ENCODE data around the gene CBFA2T2. TPM values are rescaled to one million over a fixed set of nuclear protein-coding genes. Genes with fewer than 3 reads are reported as not detected.

CBFA2T2 gene
- total RNA-seq, 1 donor, result 11.2 TPM

DNA sequence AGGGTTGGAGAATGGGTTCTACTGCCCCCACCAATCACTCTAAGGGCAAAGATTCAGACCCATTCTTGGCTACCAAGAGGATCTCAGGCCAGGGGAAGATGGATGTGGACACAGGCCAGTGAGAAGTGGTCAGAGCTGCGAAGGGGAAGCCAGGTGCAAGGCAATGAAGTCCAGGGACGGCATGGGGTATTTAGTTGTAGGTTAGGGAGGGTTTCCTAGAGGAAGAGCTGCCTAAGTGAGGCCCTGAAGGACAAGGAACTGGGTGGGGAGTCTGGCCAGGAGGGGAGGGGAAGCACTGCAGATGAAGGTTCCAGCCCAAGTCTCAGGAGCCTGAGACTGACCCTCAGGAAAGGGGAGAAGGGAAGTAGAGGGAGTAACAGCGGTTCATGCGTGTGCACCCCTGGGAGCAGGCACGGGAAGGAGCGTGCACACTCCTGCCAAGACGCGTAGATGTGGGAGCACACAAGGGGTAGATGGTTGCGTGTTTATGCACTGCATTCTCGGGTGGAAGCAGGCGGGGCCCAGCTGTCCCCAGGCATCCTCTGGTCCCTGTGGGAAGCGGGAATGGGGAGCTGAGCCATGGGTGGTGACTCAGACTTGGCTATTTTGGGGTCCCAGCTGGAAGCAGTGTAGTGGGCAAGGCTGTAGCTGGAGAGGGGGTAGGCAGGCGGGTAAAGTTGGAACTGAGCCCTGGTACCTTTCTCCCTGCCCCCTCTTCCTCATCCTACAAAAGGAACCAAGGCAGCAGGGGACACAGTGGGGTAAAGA is 180.2 kb downstream of the CBFA2T2 start:
- Histone ChIP-seq H4K20me1 (ENCODE audit: insufficient read depth, low read length) (peaks cover 9% of the 10 kb centered on the region), H3K4me1 (ENCODE audit: insufficient read depth, low read length) (peaks cover 34% of the 10 kb centered on the region), H3K4me3 (ENCODE audit: insufficient read depth, low read length) (no peak overlapping the region), H3K9me3 (ENCODE audit: low read depth, low read length) (no peaks in the 10 kb centered on the region), H3K36me3 (ENCODE audit: insufficient read depth, low read length) (peaks cover 20% of the 10 kb centered on the region), H3K79me2 (ENCODE audit: insufficient read depth, low read length) (peaks cover 5% of the 10 kb centered on the region), H3K4me2 (ENCODE audit: insufficient read depth, low read length) (no peak overlapping the region), H3K27ac (ENCODE audit: low read depth, low read length) (no peak overlapping the region), H3K27me3 (ENCODE audit: insufficient read depth, low read length) (no peaks in the 10 kb centered on the region), H2AFZ (ENCODE audit: low read length) (no peak overlapping the region)
- DNase-seq (ENCODE audit: insufficient read length, low spot score, missing footprints), result peak; percentile 63
- TF ChIP-seq, protein P1, sequence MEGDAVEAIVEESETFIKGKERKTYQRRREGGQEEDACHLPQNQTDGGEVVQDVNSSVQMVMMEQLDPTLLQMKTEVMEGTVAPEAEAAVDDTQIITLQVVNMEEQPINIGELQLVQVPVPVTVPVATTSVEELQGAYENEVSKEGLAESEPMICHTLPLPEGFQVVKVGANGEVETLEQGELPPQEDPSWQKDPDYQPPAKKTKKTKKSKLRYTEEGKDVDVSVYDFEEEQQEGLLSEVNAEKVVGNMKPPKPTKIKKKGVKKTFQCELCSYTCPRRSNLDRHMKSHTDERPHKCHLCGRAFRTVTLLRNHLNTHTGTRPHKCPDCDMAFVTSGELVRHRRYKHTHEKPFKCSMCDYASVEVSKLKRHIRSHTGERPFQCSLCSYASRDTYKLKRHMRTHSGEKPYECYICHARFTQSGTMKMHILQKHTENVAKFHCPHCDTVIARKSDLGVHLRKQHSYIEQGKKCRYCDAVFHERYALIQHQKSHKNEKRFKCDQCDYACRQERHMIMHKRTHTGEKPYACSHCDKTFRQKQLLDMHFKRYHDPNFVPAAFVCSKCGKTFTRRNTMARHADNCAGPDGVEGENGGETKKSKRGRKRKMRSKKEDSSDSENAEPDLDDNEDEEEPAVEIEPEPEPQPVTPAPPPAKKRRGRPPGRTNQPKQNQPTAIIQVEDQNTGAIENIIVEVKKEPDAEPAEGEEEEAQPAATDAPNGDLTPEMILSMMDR (IDR thresholded peaks at IDR 0.05; ENCODE audit: extremely low read depth, low read depth, low read length), result no peak

DNA sequence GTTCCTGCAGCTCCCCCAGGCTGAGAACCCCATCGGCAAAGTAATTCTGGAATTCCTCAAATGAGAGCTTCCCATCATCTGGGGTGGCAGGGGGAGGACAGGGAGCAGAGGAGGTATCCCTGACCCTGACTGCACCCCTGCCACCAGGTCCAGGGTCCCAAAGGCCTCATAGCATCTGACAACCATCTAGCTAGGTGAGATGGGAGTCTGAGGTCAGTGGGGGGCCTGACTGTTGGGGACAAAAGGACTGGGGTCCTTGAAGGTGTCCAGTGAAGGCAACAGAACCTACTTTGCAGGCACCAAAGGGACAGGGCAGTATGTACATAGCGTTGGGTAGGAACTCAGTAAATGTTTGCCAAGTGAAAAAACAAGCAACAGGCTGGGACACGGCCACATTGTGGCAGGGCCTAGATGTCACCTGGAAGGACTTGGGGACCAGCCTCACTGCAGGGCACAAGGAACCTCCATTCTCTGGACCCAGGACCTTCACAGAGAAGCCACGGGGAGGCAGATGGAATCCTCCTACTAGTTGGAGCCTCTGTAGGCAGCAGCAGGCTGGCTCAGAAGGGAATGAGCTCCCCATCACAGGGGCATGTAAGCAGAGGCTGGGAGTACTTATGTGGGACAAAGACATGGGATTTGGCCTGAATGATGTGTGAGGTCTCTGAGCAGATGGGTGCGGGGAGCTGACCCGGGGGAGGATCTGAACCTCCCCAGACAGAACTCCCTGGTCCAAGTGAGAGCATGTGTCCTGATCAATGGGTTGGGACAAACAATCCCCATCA is 181.0 kb downstream of the CBFA2T2 start:
- H4K20me1 ChIP-seq (ENCODE audit: insufficient read depth, low read length), result peaks cover 9% of the 10 kb centered on the region
- peak; percentile 74 for DNase-seq (ENCODE audit: insufficient read length, low spot score, missing footprints)
- peaks cover 5% of the 10 kb centered on the region for H3K79me2 ChIP-seq (ENCODE audit: insufficient read depth, low read length)
- no peaks in the 10 kb centered on the region for H3K9me3 ChIP-seq (ENCODE audit: low read depth, low read length)
- H3K27ac ChIP-seq (ENCODE audit: low read depth, low read length), result no peak overlapping the region
- H3K27me3 ChIP-seq (ENCODE audit: insufficient read depth, low read length), result no peaks in the 10 kb centered on the region
- TF ChIP-seq, protein P1 (IDR thresholded peaks at IDR 0.05; ENCODE audit: extremely low read depth, low read depth, low read length), result no peak
- no peak overlapping the region for H2AFZ ChIP-seq (ENCODE audit: low read length)
- H3K36me3 ChIP-seq (ENCODE audit: insufficient read depth, low read length), result peaks cover 20% of the 10 kb centered on the region
- H3K4me1 ChIP-seq (ENCODE audit: insufficient read depth, low read length), result peaks cover 42% of the 10 kb centered on the region
- H3K4me2 ChIP-seq (ENCODE audit: insufficient read depth, low read length), result no peak overlapping the region
- H3K4me3 ChIP-seq (ENCODE audit: insufficient read depth, low read length), result no peak overlapping the region

DNA sequence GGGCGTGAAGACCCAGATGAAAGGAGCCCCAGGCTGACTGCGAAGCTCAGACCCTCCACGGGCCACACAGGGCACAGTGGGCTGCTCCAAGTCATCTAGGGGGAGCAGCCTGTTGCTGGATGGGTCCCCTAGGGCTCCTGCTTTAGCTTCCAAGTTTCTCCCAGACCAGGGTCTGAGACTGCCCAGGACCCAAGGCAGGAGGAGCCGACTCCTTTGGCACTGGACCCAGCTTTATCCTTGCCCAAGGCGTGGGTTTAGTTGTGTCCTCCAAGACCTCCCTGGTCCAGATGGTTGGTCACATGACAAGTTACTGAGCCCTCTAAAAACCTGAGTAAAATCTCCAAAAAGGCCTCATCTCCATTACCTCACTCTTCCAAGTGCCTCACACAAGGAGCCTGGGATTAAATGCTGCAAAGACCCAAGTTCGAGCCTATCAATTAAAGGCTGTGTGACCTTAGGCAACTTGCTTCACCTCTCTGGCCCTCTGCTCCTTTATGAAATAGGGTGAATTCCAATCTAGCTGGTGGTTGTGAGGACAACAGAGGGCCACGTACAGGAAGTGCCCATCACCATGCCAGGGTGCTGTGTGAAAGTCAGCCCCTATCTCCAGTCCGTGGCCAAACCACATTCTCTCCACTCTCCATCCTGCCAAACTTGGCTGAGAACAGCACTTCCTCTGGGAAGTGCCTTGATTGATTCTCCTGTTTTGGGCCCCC is 181.8 kb downstream of the CBFA2T2 start:
- H3K9me3 ChIP-seq (ENCODE audit: low read depth, low read length), result no peaks in the 10 kb centered on the region
- H3K79me2 ChIP-seq (ENCODE audit: insufficient read depth, low read length), result peaks cover 5% of the 10 kb centered on the region
- no peaks in the 10 kb centered on the region for H3K27me3 ChIP-seq (ENCODE audit: insufficient read depth, low read length)
- H3K4me2 ChIP-seq (ENCODE audit: insufficient read depth, low read length), result no peak overlapping the region
- TF ChIP-seq, protein P1 (IDR thresholded peaks at IDR 0.05; ENCODE audit: extremely low read depth, low read depth, low read length), result no peak
- no peak overlapping the region for H3K27ac ChIP-seq (ENCODE audit: low read depth, low read length)
- peak; percentile 84 for DNase-seq (ENCODE audit: insufficient read length, low spot score, missing footprints)
- H3K4me1 ChIP-seq (ENCODE audit: insufficient read depth, low read length), result peaks cover 37% of the 10 kb centered on the region
- peaks cover 20% of the 10 kb centered on the region for H3K36me3 ChIP-seq (ENCODE audit: insufficient read depth, low read length)
- no peak overlapping the region for H3K4me3 ChIP-seq (ENCODE audit: insufficient read depth, low read length)
- peaks cover 9% of the 10 kb centered on the region for H4K20me1 ChIP-seq (ENCODE audit: insufficient read depth, low read length)
- H2AFZ ChIP-seq (ENCODE audit: low read length), result no peak overlapping the region
